Skeletal muscle cell (primary cell): ENCODE measurements around the gene BIK.

Experiments
- DNase-seq: peaks from one replicate; pipeline ENCODE4 v3.0.0-alpha.2; 2010; ENCODE audit warnings: low read depth
- H3K4me3 ChIP-seq: 2 replicates; pipeline ENCODE4 v1.5.1; 2011; ENCODE audit warnings: low read depth, mild to moderate bottlenecking, control low read depth, low read length, moderate library complexity

The BIK gene

GRCh38 chr22:43110444-43110926 lies at the start of gene BIK:
Gene BIK (plus strand): TSS chr22:43110750. CDS start chr22:43124023, 13,273 bp downstream.
- DNase-seq = no peak
- peak within 1 kb of the TSS; percentile 48 for H3K4me3 ChIP-seq

- no peak for DNase-seq
- no peak overlapping the region for H3K4me3 ChIP-seq
Observed at GRCh38 chr22:43066134-43066533, 44.4 kb upstream of the BIK start.

GRCh38 chr22:43066844-43067385 lies 43.6 kb upstream of the BIK start:
- no peak for DNase-seq
- H3K4me3 ChIP-seq = no peak overlapping the region

GRCh38 chr22:43077121-43077877 lies 33.3 kb upstream of the BIK start:
- DNase-seq = no peak
- no peak overlapping the region for H3K4me3 ChIP-seq

DNA sequence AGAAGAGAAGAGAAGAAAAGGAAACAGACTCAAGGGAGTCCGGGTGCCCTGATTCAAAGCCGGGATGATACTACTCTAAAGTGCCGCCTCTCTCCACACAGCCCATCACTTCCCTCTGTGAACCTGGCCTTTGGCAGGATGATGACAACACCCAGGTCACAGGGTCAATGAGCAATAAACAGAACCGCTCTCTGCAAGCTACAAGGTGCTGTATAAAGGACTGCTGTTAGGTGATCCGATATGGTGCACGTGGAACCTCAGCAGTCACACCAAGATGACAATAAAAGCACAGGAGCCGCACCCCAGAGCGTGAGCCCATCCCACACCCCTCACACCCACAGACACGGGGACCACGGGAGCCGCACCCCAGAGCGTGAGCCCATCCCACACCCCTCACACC lies 32.0 kb upstream of the BIK start:
- no peak for DNase-seq

GRCh38 chr22:43079742-43080141 lies 30.8 kb upstream of the BIK start:
- no peak overlapping the region for H3K4me3 ChIP-seq
- no peak for DNase-seq

More for the DNA sequence above, 32.0 kb upstream of the BIK start:
- no peak overlapping the region for H3K4me3 ChIP-seq

- DNase-seq = no peak
Observed at GRCh38 chr22:43080616-43081015, 29.9 kb upstream of the BIK start.

DNA sequence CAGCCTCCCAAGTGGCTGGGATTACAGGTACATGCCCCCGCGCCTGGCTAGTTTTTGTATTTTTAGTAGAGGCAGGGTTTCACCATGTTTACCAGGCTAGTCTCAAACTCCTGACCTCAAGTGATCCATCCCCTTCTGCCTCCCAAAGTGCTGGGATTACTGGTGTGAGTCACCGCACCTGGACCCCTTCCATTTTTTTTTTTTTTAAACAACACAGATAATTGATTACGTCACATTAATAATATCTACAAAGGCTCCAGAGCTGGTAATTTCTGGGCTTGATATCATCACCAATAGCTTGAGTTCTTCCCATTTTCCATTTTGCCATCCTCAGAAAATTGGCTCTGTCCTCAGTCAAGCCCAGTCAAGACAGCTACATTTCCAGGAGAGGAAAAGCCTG lies 28.6 kb upstream of the BIK start:
- no peak overlapping the region for H3K4me3 ChIP-seq
- no peak for DNase-seq

More at GRCh38 chr22:43080616-43081015, 29.9 kb upstream of the BIK start:
- H3K4me3 ChIP-seq = no peak overlapping the region

GRCh38 chr22:43085658-43086606 lies 24.6 kb upstream of the BIK start:
- H3K4me3 ChIP-seq = no peak overlapping the region
- no peak for DNase-seq

GRCh38 chr22:43088627-43088983 lies 21.9 kb upstream of the BIK start:
- peak overlapping the region; percentile 76 for H3K4me3 ChIP-seq
- no peak for DNase-seq

- DNase-seq = peak; percentile 41
- peak within 1 kb of the TSS; percentile 76 for H3K4me3 ChIP-seq
Observed at GRCh38 chr22:43088984-43089717, 21.4 kb upstream of the BIK start, which contains the start of gene TTLL1. Gene TTLL1 (minus strand): TSS chr22:43089391. CDS start chr22:43075586, 13,805 bp downstream.

DNA sequence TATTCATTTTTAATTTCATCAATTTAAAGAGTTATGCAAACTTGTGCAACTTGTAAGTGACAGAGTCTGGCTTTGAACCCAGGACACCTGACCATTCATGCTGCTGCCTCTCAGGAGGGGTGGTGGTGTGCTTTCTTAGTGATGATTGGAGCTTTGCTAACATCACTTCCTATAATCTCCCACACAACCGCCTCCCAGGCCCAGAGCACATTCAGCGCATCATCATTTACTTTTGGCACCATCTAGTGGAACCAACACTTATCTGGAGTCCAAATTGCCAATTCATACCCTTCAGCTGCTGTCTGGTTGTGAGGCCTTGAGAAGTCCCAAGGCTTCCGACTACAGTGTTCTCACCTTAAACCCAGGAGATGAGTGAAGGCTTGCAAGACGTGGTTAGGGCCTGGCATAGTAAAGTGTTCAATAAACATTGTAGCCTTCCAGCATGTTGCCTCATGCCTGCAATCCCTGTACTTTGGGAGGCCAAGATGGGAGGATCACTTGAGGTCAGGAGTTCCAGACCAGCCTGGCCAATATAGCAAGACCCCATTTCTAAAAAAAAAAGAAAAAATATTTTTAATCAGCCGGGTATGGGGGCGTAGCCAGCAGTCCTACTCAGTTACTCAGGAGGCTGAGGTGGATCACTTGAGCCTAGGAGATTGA lies 20.3 kb upstream of the BIK start:
- DNase-seq = peak; percentile 66
- no peak overlapping the region for H3K4me3 ChIP-seq

DNA sequence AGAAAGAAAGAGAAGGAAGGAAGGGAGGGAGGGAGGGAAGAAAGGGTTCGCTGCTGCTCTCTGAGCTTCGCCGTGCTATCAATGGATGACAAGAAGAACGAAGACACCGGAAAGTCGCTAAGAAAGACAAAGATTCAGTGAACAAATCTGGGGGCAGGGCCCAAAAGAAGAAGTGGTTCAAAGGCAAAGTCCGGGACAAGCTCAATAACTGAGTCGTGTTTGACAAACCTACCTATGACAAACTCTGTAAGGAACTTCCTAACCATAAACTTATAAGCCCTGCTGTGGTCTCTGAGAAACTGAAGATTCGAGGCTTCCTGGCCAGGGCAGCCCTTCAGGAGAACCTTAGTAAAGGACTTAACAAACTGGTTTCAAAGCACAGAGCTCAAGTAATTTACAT lies 18.5 kb upstream of the BIK start:
- no peak for DNase-seq
- H3K4me3 ChIP-seq = no peak overlapping the region

DNA sequence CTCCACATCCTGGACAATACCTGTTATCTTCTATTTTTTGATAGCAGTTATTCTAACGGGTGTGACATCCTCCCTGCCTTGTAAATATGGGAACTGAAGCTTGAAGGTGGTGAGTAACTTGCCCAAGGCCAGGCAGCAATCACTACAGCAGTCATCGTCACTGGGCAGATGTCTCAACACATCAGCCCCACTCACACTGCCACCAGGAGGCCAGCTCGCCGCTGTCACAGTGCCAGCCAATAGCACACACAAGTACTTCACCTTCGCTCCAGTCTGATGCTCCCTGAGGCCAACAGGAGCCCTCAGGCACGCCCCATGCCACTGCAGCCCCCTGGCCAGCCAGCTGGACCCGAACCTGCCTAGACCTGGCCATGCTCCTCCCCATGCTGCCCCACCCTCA lies 16.5 kb upstream of the BIK start:
- no peak for DNase-seq
- no peak overlapping the region for H3K4me3 ChIP-seq

DNA sequence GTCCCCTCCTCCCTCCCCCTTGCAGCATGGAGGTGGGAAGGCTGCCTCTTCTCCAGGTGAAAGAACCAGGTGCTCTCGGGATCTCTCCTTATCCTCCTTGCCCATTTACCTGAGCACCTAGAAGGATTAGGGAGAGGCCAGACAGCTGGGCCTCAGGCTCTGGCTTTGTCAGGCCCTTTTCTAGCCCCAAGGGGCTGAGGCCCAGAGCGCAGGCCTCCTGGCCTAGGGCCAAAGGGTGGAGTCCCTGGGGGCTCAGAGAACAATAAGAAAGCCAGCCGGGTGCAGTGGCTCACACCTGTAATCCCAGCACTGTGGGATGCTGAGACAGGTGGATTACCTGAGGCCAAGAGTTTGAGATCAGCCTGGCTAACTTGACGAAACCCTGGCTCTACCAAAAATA lies 16.0 kb upstream of the BIK start:
- no peak overlapping the region for H3K4me3 ChIP-seq
- DNase-seq = no peak

- no peak overlapping the region for H3K4me3 ChIP-seq
- DNase-seq = no peak
Observed at GRCh38 chr22:43096420-43096819, 14.1 kb upstream of the BIK start.

DNA sequence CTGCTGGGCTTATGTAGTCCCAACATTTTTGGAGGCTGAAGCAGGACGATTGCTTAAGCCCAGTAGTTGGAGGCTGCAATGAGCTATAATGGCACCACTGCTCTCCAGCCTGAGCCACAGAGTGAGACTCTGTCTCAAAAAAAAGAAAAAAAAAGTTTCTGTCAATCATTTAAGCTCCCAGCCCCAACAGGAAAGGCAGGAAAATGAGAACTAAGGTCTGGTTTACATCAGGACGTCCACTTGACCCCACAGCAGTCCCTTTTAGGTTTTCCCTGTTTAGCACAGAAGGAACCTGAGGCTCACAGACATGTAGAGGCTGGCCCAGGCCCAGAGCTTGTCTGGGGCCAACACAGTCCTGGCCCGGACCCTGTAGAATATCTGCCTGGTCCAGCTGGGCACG lies 12.2 kb upstream of the BIK start:
- no peak for DNase-seq
- H3K4me3 ChIP-seq = no peak overlapping the region

DNA sequence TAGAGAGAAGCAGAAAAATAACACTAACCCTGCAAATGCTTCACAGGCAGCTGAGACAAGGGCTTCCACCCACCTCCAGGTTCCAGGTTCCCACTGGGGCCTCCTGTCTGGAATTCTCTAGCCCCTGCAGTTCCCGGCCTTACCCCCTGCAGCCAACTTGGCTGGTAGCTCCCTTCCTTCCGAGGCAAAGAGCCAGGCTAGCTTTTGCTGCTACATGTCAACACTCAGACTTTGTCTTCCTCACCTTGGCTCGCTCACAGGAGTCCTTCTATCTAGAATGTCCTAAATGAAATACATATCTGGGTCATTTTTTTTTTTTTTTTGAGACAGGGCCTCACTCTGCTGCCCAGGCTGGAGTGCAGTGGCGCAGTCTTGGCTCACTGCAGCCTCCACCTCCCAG lies 11.5 kb upstream of the BIK start:
- no peak for DNase-seq
- no peak overlapping the region for H3K4me3 ChIP-seq

GRCh38 chr22:43100225-43100624 lies 10.3 kb upstream of the BIK start:
- no peak for DNase-seq
- no peak overlapping the region for H3K4me3 ChIP-seq
